CD4-positive, alpha-beta T cell treated with Interleukin-2 at 100 ng/mL for 4 hours (primary cell): ENCODE measurements around the gene TLX2.

Source experiments
- DNase-seq: peaks from one replicate; pipeline ENCODE4 v3.0.0-alpha.2; 2020; ENCODE audit warnings: low spot score

Gene TLX2

DNA sequence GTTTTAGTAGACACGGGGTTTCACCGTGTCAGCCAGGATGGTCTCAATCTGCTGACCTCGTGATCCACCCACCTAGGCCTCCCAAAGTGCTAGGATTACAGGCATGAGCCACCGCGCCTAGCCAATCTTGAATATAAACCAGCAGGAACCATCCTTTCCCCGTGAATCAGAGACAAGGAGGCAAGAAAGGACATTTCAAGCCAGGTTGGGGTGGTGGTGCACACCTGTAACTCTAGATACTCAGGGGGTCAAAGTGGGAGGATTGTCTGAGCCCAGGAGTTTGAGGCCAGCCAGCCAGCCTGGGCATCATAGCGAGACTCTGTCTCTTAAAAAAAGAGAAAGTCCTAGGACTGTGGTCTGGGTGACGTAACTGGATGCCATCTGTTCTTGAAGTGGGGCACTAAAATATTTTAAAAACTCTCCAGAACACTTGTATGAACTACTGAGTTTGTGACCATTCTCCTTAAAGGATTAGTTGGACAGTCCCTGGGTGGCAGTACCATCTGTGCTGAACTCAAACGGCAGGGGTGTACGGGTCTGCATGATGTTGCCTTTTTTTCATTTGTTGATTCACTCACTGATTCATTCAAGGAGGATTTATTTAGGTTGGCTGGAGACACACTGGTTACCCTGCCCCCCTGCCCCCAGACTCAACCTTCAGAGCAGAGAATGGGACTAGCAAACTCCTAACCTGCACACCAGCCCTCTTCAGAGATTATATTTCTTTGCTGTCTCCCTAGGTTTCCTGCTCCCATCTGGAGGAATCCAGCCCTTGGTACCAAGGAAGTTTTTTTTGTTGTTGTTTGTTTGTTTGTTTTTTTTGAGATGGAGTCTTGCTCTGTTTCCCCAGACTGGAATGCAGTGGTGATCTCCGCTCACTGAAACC lies 2.9 kb upstream of the TLX2 start:
- no peak for DNase-seq

DNA sequence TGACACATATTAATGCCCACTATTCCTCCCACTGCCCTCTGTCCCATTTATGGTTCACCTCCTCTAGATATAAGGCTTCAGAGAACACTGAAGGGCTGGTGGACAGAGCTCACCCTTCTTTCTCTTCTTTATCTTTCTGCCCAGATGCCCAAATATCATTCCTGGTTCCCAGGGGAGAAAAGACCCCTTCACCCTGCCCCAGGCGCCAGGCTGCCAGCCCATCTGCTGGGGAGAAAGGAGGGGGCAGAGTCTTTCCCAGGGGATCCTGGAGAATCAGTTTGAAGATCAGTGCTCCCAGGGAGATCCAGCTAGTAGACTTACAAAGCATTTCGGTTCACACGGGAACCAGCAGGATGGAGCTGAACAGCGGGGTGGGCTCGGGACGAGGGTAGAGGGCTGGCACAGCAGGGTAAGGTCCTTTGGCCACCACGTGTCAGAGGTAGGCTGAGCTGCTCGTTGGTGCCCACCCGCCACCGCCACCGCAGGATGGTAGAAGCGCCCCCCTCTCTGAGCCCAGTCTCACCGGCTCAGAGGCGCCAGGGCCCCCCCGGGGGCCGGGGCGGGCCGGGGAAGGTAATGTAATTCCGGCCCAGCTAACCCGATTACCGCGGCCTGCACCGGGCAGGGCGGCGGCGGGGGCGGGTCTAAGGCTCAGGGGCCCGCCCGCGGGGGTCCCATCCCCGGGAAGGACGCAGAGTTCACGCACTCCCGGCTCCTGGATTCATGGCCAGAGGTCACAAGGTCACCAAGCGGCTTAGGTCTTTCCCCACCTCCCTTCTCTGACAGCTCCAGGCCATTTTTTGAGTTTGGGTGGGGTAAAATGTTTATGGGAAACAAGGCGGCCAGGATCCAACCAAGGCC lies 1.3 kb upstream of the TLX2 start:
- no peak for DNase-seq

DNA sequence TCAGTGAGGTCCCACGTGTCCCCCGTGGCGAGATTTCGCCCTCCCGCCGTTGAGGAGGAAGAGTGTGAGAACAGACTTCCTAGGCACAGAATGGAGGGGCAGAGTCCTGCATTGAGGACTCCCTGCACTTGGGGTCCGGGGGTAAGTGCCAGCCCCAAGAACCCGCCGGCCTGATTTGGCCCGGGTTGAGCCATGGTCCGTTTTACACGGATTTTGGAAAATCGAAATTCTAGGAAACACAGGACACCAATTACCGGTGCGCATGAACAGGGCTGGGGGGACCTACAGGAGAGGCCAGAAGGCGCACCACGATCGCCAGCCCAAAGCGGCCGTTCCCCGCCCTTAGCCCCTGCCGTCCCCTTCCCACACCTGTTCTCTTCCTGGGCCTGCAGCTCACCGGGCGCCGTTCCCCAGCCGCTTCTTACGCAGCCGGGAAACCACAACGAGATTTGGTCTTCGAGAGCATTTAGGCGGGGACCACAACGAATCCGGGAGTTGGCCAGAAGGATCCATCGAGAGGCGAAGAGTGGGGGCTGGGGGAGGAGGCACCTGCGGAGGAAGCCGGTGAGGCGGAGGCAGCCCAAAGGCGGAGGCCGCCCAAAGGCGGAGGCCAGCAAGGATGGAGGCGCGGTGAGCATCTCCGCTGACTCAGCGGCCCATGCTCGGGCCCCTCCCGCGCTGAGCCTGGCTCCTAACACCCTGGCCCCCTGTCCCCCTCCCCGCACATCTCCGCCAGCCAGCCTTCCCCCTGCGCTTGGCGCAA lies 464 bp upstream of the TLX2 start:
- peak; percentile 35 for DNase-seq

DNA sequence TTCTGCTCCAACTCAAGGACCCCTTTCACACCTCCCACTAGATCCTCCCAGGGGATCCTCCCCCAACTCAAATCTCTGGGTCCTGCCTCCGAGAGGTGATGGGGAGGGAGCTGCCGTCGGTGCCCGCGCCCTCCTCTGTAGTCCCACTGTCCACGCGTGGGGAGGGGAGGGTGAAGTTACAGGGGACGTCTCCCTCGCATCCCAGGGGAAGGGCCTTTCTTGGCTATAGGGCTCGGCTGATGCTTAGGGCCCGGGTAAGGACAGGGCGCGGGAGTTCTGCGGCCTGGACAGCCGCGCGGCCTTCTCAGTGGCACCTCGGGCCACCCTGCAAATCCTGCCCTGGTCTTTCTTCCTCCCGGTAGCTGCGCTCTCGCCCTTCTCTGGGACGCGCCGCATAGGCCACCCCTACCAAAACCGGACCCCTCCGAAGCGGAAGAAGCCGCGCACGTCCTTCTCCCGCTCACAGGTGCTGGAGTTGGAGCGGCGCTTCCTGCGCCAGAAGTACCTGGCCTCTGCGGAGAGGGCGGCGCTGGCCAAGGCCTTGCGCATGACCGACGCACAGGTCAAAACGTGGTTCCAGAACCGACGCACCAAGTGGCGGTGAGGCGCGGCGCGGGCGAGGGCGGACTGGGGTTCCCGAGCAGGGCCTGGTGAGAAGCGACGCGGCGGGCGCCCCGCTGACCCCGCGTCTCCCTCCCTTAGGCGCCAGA lies 1.2 kb downstream of the TLX2 start:
- DNase-seq, result no peak

DNA sequence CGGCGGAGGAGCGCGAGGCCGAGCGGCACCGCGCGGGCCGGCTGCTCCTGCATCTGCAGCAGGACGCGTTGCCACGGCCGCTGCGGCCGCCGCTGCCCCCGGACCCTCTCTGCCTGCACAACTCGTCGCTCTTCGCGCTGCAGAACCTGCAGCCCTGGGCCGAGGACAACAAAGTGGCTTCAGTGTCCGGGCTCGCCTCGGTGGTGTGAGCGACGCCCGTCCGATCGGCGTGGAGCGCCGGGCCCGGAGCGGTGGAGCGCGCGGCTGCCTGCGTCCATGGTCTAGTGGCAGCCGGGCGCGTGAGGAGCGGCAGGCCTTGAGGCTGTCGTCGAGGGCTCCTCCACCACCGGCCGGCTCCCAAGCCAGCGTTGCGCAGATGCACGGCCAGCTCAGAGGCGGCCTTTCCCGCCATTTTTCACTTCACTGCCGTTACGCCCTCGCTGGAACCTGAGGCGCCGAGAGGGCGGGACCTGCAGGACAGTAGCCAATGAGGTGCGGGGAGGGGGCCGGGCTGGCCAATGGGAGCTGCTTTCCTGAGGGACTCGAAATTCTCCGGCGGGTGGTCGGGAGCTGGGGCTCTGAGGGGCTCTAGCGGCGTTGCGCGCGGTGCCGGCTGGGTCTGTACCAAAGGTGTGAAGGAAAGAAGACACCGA lies 1.9 kb downstream of the TLX2 start:
- DNase-seq, result peak; percentile 78

DNA sequence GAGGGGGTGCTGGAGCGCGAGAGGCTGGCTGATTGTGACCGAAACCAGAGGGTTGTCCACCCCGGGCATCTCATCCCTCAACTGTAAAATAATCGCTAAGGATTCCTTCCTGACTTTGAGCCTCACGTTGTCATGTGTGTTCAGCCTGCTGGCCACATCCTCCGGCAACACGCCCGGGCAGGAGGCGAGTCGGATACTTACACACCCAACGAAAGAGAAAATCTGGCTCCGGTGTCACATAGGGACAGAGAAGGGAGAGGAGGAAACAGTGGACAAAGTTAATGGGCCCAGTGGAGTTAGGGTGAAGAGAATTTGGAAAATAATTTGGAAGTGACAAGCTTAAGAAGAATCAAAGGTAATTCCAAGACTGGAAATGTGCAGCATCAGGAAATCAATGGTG lies 2.4 kb downstream of the TLX2 start:
- DNase-seq, result no peak

DNA sequence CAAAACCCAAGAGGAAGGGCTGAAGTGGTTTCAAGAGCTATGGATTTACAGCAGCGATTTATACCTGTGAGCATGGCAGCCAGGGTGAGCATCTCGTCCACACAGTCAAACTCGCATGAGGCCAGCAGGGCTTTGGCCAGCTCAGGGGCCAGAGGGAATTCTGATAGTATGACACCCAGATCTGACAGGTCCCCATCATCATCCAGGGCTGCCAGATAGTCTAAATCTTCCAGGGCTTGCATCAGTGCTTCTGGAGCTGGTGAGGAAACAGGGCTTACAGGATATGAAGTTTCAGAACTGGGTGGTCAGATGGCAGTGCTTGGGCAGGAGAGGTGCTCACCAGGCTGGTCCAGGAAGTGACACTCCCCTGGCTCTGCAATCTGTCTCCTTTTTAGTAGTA lies 8.3 kb downstream of the TLX2 start:
- DNase-seq, result no peak

DNA sequence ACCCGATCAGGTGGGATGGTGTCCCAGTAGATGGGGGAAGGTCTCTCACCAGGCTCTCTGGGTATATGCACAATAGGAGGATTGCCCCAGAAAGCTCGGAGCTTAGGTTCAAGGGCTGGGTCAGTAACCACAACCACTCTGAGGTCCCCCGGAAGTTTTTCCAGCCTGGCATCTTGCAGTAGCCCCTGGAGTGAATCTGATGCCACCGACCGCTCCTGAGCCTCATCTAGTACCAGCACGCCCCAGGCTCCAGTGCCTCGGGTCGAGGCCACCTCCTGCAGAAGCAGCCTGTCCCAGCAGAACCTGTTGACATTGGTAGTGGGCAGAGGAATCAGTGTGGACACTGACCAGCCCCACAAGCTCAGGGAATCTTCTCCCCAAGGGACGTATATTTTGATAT lies 9.8 kb downstream of the TLX2 start:
- no peak for DNase-seq

DNA sequence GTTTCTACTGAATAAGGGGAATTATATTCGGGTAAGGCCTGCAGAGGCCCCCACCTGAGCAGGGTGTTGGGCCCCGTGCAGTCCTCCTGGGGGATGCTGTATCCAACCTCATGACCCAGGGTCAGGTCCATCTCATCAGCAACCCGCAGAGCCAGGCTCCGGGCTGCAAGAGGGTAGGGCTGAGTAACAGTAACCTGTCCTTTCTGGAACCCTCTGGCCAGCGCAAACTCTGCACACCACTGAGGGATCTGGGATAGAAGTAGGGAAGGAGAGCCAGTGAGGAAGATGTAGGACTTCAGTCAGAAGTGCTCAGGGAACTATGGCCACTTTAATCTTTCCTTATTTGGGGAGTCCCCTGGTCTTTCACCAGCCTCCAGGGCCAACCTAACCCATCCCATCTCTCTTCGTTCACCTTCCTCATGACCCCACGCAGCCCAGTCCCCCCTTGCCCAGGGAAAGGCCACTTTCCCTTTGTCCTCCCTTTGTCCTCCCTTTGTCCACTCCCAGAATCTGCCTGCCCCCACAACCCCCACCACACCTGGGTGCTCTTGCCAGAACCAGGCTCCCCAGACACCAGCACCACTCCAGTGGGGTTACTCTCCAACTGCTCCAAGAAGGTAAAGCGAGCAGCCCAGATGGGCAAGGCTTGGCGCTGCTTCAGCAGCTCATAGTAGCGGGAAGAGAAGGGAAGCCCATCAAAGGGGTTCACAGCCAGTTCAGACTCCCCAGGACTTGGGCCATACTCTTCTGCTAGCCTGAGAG lies 10.9 kb downstream of the TLX2 start:
- DNase-seq, result no peak

DNA sequence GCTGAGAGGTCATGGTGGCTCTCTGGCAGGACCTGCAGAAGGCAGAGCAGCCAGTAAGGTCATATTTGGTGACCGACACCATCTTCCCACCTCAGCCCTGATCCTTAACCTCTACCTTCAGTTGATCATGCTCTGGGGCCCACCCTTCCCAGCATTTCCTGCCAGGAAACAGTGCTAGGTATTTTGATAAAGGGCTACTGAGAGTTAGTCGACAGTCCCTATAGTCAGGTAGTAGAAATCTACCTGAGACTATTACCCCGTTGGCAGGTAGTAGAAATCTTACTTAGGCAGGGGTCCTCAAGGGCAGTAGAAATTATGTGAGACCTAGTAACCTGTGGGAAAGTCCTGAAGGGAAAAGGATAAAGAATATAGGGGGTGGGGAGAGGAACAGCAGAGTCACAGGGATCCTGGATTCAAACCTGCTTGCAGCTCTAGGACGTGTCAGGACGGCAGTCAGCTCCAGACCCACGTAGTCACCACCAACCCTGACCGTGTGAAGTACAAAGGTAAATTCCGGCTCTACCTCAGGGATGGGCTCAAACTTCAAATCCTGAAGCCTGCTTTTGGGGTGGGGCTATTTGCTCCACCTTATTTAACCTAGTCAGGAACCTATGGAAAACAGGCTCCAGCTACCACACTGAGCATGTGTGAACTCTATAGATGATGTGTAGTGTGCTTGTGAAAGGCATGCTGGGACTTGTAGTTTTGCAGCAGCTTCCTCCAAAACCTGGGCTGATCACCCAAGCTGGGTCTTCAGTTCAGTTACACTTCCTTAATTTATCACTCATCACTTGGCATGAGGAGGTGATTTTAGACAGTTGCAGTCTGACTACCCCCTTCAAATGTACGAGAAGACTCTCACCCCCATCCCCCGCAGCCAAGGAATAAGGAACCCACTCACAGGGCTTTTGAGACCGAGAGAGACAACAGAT lies 11.7 kb downstream of the TLX2 start, which contains the start of gene DQX1:
Gene DQX1 (minus strand): TSS at position 515 of the 932 bp plus-strand sequence. CDS start 502 bp downstream, at position 13.
- DNase-seq, result peak; percentile 20

DNA sequence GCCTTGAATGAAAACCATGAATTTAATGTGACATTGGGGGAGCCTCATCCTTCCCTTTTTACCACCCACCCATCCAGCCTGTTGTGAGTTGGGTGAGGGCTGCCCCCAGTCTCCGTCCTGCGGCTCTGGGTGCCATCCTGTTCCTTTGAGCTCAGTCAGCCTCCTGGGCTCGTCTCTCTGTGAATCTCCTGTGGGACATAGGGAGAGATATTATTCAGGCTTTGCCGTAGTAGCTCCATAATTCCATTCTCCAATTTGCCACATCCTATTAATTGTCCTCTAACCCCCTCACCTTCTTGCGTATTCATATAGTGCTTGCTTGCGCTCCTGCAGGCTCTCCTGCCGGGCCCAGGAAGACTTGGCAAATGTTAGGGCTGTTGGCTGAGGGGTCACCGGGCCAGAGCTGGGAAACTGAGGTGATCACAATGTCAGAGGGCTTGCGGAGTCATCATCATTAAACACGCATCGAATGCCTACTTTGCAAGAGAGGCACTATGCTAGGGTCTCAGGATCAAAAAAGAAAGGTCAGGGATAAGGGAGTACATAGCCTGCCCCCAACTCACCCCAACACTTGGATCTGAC lies 12.5 kb downstream of the TLX2 start:
- DNase-seq, result no peak

DNA sequence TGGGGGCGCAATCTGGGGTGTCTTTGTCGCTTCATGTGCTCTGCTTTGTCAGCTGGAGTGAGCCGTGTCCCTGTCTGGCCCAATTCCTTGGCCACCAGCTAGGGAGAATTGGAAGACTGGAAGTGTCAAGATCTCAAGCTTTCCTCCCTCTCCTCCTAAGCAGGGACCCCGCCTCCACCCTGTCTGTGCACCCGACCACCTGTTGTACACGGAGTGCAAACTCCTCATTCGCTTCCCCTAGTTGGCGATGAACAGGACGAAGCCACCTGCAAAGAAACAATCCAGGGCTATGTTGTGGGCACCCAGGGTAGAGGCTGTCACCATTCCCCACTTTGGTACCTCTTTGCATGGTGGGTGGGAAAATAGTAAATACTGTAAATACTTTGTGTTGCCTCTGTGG lies 13.5 kb downstream of the TLX2 start:
- no peak for DNase-seq

DNA sequence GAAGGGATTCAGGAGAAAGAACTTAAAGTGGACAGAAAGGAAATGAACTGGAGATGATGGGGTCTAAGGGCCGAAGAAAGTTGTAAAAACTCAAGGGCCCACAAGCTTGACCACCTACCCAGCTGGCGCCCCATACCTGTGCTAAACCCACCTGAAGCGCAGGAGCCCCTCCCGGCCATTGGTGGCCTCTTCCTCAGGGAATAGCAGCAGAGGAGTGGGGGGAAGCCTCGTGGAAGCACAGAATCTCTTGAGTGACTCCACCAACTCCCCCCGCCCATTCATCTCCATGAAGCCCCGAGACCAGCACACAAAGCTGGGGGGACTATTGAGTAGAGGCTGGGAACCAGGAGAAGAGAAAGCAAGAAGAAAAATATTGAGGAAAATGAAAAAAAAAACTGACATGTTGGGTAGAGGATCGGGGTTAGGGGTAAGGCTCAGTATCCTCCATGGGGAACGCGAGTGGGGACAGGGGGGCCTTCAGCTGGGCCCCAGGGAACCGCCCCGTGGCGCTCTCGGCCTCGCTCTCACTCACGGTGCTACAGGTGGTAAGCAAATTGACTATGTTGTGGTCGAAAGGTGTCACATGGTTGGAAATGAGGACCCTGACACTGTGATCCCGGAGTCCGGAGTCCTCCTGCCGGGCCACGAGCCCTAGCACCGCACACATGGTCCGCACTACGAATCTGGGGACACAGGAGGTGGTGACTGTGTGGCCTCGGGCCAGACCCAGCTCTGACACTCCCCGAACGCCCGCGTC lies 14.5 kb downstream of the TLX2 start:
- no peak for DNase-seq

DNA sequence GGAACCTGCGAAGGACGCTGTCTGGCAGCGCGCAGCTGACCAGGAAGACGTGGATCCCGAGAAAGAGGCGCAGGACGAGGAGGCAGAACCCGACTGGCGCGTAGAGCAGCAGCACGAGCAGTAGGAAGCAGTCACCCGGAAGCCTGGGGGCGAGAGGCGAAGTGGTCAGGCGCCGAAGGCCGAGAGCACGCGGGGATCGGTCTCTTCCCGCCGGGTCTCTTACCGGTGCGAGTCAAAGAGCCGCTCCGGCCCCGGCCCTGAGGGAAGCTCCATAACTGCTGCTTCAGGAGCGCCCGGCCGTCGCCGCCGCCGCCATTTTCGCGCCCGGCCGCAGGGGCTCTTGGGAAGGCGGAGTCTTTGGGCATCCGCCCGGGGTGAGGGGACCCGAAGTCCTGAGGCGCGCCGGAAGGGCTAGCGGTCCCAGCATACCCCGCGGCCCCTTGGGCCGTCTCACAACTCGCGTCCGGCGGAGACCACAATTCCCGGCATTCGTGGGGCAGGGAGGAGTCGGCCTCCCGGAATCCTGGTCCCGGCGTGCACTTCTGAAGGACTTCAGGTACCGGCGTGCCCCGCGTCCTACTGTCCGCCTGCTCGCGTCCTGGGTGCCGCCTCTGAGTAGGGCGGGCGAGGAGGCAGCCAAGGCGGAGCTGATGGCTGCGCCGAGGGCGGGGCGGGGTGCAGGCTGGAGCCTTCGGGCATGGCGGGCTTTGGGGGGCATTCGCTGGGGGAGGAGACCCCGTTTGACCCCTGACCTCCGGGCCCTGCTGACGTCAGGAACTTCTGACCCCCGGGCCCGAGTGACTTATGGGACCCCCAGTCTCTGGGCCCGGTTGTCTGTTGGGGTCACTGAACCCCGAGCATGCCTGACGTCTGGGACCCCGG lies 15.3 kb downstream of the TLX2 start, which contains the start of the genes AUP1 and HTRA2:
Gene AUP1 (minus strand): TSS at position 350 of the 882 bp plus-strand sequence. CDS start 77 bp downstream, at position 273.
Gene HTRA2 (plus strand): TSS at position 577 of the 882 bp plus-strand sequence. CDS start 74 bp downstream, at position 651.
- peak; percentile 92 for DNase-seq

DNA sequence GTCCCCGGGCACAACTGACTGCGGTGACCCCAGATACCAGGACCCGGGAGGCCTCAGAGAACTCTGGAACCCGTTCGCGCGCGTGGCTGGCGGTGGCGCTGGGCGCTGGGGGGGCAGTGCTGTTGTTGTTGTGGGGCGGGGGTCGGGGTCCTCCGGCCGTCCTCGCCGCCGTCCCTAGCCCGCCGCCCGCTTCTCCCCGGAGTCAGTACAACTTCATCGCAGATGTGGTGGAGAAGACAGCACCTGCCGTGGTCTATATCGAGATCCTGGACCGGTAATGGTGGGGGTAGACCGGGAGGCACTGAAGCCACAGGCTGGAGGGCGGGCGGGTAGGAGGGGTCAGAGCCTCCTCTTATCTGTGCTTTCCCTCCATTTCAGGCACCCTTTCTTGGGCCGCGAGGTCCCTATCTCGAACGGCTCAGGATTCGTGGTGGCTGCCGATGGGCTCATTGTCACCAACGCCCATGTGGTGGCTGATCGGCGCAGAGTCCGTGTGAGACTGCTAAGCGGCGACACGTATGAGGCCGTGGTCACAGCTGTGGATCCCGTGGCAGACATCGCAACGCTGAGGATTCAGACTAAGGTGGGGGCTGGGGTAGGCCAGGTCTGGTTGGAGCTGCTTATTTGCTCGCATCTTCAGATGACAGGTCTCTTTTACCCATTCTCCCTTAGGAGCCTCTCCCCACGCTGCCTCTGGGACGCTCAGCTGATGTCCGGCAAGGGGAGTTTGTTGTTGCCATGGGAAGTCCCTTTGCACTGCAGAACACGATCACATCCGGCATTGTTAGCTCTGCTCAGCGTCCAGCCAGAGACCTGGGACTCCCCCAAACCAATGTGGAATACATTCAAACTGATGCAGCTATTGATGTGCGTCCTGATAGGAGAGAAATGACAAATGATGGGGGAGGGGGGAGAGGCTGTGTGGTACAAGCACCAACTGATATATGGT lies 16.3 kb downstream of the TLX2 start:
- peak; percentile 53 for DNase-seq

DNA sequence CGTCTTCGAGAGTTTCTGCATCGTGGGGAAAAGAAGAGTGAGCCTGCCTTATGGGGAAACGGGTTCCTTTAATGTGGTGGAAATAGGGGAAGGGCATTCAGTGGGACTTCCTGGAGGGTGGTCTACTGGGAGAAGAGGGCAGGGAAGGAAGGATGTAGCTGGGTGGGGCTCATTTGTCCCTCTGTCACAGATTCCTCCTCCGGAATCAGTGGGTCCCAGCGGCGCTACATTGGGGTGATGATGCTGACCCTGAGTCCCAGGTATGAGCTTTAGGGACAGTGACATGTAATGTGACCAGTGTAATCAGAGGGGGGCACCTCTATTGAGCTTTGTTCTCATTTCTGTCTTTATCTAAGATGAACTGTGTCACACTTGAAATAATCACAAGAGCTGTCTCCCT lies 17.4 kb downstream of the TLX2 start:
- DNase-seq, result no peak
